ENCODE results near the gene MCUB.
"Not testable (repeated sequence)": the region's sequence is repeated elsewhere in the genome, so short reads cannot be mapped to it uniquely, and the experiment has no call there.

MCUB gene

DNA sequence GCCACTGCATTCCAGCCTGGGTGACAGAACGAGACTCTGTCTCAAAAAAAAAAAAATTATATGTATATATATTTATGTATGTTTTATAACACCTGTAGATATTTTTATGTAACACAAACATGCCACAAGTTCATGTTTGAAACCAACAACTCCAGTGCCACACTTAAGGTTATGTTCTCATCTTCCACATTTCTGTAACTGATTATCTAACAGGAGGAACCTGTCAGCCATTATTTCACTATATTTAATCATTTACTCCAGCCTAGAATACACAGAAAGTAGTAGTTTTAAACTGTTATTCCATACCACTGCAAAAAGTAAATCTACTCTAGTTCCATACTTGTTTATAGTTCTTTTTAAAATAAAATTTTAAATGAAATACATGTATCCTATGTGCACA lies 32.3 kb downstream of the MCUB start:
- no peak for TF ChIP-seq CTCF (IDR thresholded peaks at IDR 0.05; ENCODE audit: control insufficient read depth, insufficient read depth, low read depth, low read length, missing control alignments)
- DNase-seq (ENCODE audit: low read depth), result no peak
- no peak overlapping the region for H3K4me3 ChIP-seq (ENCODE audit: control insufficient read depth, low read depth, low read length)

- not testable (repeated sequence) for DNase-seq (ENCODE audit: low read depth); H3K4me3 ChIP-seq (ENCODE audit: control insufficient read depth, low read depth, low read length)
These were observed 35.1 kb downstream of the MCUB start for GRCh38 chr4:109595123-109595522.

GRCh38 chr4:109596420-109597085 lies 36.5 kb downstream of the MCUB start:
- not testable (repeated sequence) for H3K4me3 ChIP-seq (ENCODE audit: control insufficient read depth, low read depth, low read length); DNase-seq (ENCODE audit: low read depth)

GRCh38 chr4:109599046-109599652 lies 39.1 kb downstream of the MCUB start:
- no peak for TF ChIP-seq CTCF (IDR thresholded peaks at IDR 0.05; ENCODE audit: control insufficient read depth, insufficient read depth, low read depth, low read length, missing control alignments)
- no peak for DNase-seq (ENCODE audit: low read depth)
- H3K4me3 ChIP-seq (ENCODE audit: control insufficient read depth, low read depth, low read length), result no peak overlapping the region

DNA sequence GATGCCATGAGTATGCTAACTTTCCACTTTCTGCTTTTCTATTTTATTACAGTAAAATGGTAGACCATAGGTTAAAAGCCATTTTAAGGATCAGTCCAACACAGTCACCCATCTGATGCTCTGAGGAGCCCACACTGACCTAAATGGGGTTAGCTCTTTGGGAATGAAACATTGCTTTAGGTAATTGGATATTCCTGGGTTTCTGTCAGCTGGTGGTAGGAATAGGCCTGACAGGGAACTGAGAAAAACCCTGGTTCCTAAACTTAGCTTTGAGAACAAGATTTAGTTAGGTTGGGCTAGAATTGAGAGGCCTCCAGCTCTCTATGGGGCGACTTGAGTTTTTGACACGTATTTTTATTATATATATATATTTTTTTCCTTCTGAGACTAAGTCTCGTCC lies 40.4 kb downstream of the MCUB start:
- DNase-seq (ENCODE audit: low read depth), result no peak
- TF ChIP-seq CTCF (IDR thresholded peaks at IDR 0.05; ENCODE audit: control insufficient read depth, insufficient read depth, low read depth, low read length, missing control alignments), result no peak
- no peak overlapping the region for H3K4me3 ChIP-seq (ENCODE audit: control insufficient read depth, low read depth, low read length)

- TF ChIP-seq CTCF (IDR thresholded peaks at IDR 0.05; ENCODE audit: control insufficient read depth, insufficient read depth, low read depth, low read length, missing control alignments), result no peak
- no peak overlapping the region for H3K4me3 ChIP-seq (ENCODE audit: control insufficient read depth, low read depth, low read length)
- DNase-seq (ENCODE audit: low read depth), result no peak
These were observed 41.3 kb downstream of the MCUB start for GRCh38 chr4:109601336-109601735.

DNA sequence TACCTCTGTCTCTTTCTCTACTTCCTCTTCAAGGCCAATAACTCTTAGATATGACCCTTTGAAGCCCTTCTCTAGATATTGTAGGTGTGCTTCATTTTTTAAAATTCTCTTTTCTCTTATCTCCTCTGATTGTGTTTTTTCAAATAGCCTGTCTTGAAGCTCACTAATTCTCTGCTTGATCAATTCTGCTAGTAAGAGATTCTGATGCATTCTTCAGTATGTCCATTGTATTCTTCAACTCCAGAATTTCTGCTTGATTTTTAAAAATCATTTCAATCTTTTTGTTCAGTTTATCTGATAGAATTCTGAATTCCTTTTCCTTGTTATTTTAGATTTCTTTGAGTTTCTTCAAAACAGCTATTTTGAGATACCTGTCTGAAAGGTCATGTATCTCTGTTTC lies 47.9 kb downstream of the MCUB start:
- TF ChIP-seq CTCF (IDR thresholded peaks at IDR 0.05; ENCODE audit: control insufficient read depth, insufficient read depth, low read depth, low read length, missing control alignments), result no peak
- DNase-seq (ENCODE audit: low read depth), result no peak
- no peak overlapping the region for H3K4me3 ChIP-seq (ENCODE audit: control insufficient read depth, low read depth, low read length)

- H3K4me3 ChIP-seq (ENCODE audit: control insufficient read depth, low read depth, low read length), result no peak overlapping the region
- no peak for TF ChIP-seq CTCF (IDR thresholded peaks at IDR 0.05; ENCODE audit: control insufficient read depth, insufficient read depth, low read depth, low read length, missing control alignments)
- DNase-seq (ENCODE audit: low read depth), result no peak
These were observed 48.8 kb downstream of the MCUB start for GRCh38 chr4:109608879-109609278.
